ENCODE results near the gene KCNB1.

Gene KCNB1

DNA sequence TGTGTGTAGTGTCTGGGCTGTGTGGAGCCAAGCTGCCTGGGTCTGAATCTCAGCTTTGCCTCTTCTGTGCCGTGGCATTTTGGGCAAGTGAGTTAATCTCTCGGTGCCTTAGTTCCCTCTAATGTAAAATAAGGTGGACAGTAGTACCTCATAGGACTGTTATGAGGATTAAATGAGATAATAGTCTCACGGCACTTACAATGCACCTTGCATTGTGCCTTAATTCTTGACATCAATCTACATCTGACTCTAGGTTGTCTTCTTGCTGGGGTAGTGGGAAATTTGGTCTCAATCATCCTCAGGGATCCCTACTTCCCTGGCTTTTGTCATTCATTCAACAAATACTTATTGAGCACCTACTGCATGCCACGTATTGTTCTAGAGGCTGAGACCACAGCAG is 133.9 kb downstream of the KCNB1 start:
- DNase-seq (ENCODE audit: low read depth), result no peak
- no peak overlapping the region for H3K4me3 ChIP-seq (ENCODE audit: low read depth, low read length)
- no peak for TF ChIP-seq CTCF (IDR thresholded peaks at IDR 0.05; ENCODE audit: control insufficient read depth, extremely low read depth, insufficient read depth)

- TF ChIP-seq CTCF (IDR thresholded peaks at IDR 0.05; ENCODE audit: control insufficient read depth, extremely low read depth, insufficient read depth), result no peak
- no peak overlapping the region for H3K4me3 ChIP-seq (ENCODE audit: low read depth, low read length)
- DNase-seq (ENCODE audit: low read depth), result no peak
Measured at GRCh38 chr20:49347156-49347555, 135.3 kb downstream of the KCNB1 start.

- no peak for DNase-seq (ENCODE audit: low read depth)
- TF ChIP-seq CTCF (IDR thresholded peaks at IDR 0.05; ENCODE audit: control insufficient read depth, extremely low read depth, insufficient read depth), result no peak
- H3K4me3 ChIP-seq (ENCODE audit: low read depth, low read length), result no peak overlapping the region
Measured at GRCh38 chr20:49346682-49347081, 135.8 kb downstream of the KCNB1 start.

GRCh38 chr20:49345524-49345923 is 136.9 kb downstream of the KCNB1 start:
- DNase-seq (ENCODE audit: low read depth), result no peak
- H3K4me3 ChIP-seq (ENCODE audit: low read depth, low read length), result no peak overlapping the region
- no peak for TF ChIP-seq CTCF (IDR thresholded peaks at IDR 0.05; ENCODE audit: control insufficient read depth, extremely low read depth, insufficient read depth)

DNA sequence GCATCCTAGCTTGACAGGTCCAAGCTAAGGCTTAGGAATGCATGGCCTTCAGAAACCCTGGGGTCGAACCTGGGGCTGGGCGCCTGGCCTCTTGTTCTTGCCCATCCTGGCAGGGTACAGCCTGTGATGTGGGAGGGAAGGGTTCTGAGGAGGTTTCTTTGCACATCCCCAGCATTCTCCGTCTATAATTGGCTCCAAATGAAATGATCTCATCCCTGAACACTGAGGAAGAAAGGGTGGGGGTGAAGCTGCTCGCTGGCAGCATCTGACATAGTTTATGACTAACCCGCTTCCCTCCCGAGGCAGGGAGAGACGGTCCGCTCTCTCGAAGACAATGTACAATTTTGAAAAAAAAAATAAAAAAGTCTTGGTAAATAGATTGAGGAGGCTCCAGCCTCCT is 137.5 kb downstream of the KCNB1 start:
- TF ChIP-seq CTCF (IDR thresholded peaks at IDR 0.05; ENCODE audit: control insufficient read depth, extremely low read depth, insufficient read depth), result no peak
- DNase-seq (ENCODE audit: low read depth), result no peak
- H3K4me3 ChIP-seq (ENCODE audit: low read depth, low read length), result no peak overlapping the region

- DNase-seq (ENCODE audit: low read depth), result no peak
- TF ChIP-seq CTCF (IDR thresholded peaks at IDR 0.05; ENCODE audit: control insufficient read depth, extremely low read depth, insufficient read depth), result no peak
- no peak overlapping the region for H3K4me3 ChIP-seq (ENCODE audit: low read depth, low read length)
Measured at GRCh38 chr20:49344140-49344539, 138.3 kb downstream of the KCNB1 start.

GRCh38 chr20:49343246-49343645 is 139.2 kb downstream of the KCNB1 start:
- DNase-seq (ENCODE audit: low read depth), result no peak
- TF ChIP-seq CTCF (IDR thresholded peaks at IDR 0.05; ENCODE audit: control insufficient read depth, extremely low read depth, insufficient read depth), result no peak
- H3K4me3 ChIP-seq (ENCODE audit: low read depth, low read length), result no peak overlapping the region

Data from LNCaP clone FGC (cell line).